HL-60 (cell line): Measurements from ENCODE around the gene ATP7A.

Experiments used
- DNase-seq, 2 experiments: peaks; one replicate each; pipeline ENCODE4 v3.0.0-alpha.2; 2010 to 2020; ENCODE audit warnings: low read depth in 1 of 2, low spot score in 1 of 2
- H3K27ac ChIP-seq: fragments of 250-450 bp; sonication (Bioruptor Pico); replicated peaks from 2 replicates; pipeline ENCODE4 v1.5.1; 2020; ENCODE audit warnings: mild to moderate bottlenecking, moderate library complexity
- H3K27me3 ChIP-seq: fragments of 250-450 bp; sonication (Bioruptor Pico); 2 replicates; pipeline ENCODE4 v1.5.1; 2021; ENCODE audit warnings: mild to moderate bottlenecking, moderate library complexity; ENCODE audit not compliant: insufficient read depth, poor library complexity, severe bottlenecking
- H3K4me3 ChIP-seq: replicated peaks from 2 replicates; pipeline ENCODE4 v1.5.1; 2011; ENCODE audit warnings: mild to moderate bottlenecking, control low read depth, low read length; ENCODE audit not compliant: insufficient read depth
- GABPA ChIP-seq: IDR thresholded peaks from 2 replicates; pipeline ENCODE4 v1.6.1; 2012; ENCODE audit warnings: low read depth
- POLR2AphosphoS5 ChIP-seq: IDR thresholded peaks from 2 replicates; pipeline ENCODE4 v1.6.1; 2012; ENCODE audit warnings: low read depth
- SPI1 ChIP-seq: IDR thresholded peaks from 2 replicates; pipeline ENCODE4 v1.6.1; 2012; ENCODE audit warnings: low read depth, mild to moderate bottlenecking, borderline replicate concordance
- TF ChIP-seq, protein P1 (sequence below): IDR thresholded peaks from 2 replicates; pipeline ENCODE4 v1.6.1; 2012; ENCODE audit warnings: low read depth; ENCODE audit not compliant: insufficient replicate concordance
- TF ChIP-seq, protein P2 (sequence below): IDR thresholded peaks from one replicate; pipeline ENCODE4 v1.5.1; 2011; ENCODE audit warnings: low read length, control low read depth, inconsistent platforms; ENCODE audit not compliant: insufficient read depth

ATP7A gene

DNA sequence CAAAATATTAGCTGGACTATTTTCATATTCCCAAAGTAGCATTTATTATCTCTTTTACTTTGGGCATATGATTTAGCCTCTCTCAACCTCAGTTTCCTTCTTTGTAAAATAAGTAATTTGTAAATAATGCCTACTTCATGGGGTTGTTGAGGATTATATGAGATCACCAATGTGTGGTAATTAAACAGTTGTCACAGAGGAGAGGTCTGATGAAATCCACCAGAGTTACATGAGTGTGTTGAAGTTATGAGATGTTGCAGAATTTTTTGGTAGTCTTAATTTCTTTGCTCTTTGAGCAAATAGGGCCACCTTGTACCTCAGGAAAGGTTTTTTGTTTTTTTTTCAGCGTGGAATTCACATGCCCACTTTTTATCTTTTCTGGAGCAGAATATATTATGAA, 9.8 kb upstream of the ATP7A start:
- Histone ChIP-seq H3K27ac (peak overlapping the region; percentile 78), H3K27me3 (no peaks in the 10 kb centered on the region), H3K4me3 (peak overlapping the region; percentile 60)
- TF ChIP-seq SPI1, result no peak
- TF ChIP-seq, protein P1, sequence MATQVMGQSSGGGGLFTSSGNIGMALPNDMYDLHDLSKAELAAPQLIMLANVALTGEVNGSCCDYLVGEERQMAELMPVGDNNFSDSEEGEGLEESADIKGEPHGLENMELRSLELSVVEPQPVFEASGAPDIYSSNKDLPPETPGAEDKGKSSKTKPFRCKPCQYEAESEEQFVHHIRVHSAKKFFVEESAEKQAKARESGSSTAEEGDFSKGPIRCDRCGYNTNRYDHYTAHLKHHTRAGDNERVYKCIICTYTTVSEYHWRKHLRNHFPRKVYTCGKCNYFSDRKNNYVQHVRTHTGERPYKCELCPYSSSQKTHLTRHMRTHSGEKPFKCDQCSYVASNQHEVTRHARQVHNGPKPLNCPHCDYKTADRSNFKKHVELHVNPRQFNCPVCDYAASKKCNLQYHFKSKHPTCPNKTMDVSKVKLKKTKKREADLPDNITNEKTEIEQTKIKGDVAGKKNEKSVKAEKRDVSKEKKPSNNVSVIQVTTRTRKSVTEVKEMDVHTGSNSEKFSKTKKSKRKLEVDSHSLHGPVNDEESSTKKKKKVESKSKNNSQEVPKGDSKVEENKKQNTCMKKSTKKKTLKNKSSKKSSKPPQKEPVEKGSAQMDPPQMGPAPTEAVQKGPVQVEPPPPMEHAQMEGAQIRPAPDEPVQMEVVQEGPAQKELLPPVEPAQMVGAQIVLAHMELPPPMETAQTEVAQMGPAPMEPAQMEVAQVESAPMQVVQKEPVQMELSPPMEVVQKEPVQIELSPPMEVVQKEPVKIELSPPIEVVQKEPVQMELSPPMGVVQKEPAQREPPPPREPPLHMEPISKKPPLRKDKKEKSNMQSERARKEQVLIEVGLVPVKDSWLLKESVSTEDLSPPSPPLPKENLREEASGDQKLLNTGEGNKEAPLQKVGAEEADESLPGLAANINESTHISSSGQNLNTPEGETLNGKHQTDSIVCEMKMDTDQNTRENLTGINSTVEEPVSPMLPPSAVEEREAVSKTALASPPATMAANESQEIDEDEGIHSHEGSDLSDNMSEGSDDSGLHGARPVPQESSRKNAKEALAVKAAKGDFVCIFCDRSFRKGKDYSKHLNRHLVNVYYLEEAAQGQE, result no peak
- TF ChIP-seq, protein P2, sequence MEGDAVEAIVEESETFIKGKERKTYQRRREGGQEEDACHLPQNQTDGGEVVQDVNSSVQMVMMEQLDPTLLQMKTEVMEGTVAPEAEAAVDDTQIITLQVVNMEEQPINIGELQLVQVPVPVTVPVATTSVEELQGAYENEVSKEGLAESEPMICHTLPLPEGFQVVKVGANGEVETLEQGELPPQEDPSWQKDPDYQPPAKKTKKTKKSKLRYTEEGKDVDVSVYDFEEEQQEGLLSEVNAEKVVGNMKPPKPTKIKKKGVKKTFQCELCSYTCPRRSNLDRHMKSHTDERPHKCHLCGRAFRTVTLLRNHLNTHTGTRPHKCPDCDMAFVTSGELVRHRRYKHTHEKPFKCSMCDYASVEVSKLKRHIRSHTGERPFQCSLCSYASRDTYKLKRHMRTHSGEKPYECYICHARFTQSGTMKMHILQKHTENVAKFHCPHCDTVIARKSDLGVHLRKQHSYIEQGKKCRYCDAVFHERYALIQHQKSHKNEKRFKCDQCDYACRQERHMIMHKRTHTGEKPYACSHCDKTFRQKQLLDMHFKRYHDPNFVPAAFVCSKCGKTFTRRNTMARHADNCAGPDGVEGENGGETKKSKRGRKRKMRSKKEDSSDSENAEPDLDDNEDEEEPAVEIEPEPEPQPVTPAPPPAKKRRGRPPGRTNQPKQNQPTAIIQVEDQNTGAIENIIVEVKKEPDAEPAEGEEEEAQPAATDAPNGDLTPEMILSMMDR, result no peak
- no peak for TF ChIP-seq POLR2AphosphoS5
- no peak for TF ChIP-seq GABPA
- DNase-seq, result peak; percentile 18 to 56

GRCh38 chrX:77901506-77901905, 9.0 kb upstream of the ATP7A start:
- Histone ChIP-seq H3K4me3 (no peak overlapping the region), H3K27me3 (no peaks in the 10 kb centered on the region), H3K27ac (no peak overlapping the region; the same call in 1 of the 2 replicates)
- TF ChIP-seq, protein P2, result no peak
- TF ChIP-seq, protein P1, result no peak
- no peak for TF ChIP-seq POLR2AphosphoS5
- TF ChIP-seq SPI1, result no peak
- TF ChIP-seq GABPA, result no peak
- no peak for DNase-seq

DNA sequence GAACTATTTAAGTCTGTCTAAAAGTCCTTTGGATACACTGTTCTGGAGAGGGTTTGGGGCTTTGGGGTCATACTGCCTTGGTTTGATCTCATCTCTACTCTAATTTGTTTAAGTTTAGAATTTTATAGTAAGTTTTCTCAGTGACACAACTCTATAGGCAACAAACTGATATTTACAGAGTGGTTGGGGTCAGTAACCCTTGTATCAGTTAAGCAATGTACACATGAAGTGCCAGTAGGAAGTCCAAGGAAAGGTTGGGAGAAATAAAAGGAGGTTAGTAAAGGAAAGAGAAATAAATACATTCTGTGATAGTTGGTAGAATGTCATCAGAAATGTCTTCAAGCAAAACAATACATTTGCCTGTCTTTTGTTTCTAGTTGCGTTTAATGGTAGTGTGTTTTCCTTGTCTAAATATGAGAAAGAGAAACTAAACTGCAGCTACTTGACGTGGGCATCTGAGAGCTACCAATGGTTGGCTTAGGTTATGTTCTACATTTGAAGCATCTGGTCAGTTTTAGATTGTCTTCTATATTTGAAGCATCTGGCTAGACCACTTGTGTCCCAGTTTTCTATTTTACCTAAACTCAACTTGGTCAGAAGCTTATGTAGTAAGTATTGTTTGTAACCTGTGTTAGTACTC, 6.9 kb downstream of the ATP7A start:
- no peak overlapping the region for H3K4me3 ChIP-seq
- no peaks in the 10 kb centered on the region for H3K27me3 ChIP-seq
- H3K27ac ChIP-seq, result no peak overlapping the region
- TF ChIP-seq, protein P2, result no peak
- TF ChIP-seq GABPA, result no peak
- TF ChIP-seq, protein P1, result no peak
- no peak for TF ChIP-seq SPI1
- TF ChIP-seq POLR2AphosphoS5, result no peak
- DNase-seq, result no peak
